ENCODE data around the gene PRTG.
"Not testable (repeated sequence)": the region's sequence is repeated elsewhere in the genome, so short reads cannot be mapped to it uniquely, and the experiment has no call there.

The PRTG gene

DNA sequence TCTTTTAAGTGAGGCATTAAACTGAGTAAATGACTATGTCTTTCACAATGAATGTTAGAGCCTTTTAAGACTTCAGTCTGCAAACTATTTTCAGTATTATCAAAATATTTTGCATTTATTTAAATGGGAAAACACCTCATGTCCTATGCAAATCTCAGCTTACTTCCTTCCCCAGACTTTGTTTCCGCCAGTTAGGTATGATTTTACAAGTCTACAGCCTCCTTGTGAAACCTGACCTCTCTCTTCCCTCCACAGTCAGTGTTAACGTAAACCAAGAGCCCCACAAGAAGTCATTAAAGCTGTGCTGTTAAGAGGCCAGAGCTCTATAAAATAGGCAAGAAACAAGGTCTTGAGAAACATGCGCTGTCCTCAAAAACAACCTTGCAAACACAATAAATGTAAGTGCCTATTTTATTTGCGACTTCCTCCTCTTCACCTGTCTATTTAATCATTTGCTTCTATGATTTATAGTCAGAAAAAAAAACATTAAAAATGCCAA lies 48.3 kb downstream of the PRTG start:
- no peak for DNase-seq

DNA sequence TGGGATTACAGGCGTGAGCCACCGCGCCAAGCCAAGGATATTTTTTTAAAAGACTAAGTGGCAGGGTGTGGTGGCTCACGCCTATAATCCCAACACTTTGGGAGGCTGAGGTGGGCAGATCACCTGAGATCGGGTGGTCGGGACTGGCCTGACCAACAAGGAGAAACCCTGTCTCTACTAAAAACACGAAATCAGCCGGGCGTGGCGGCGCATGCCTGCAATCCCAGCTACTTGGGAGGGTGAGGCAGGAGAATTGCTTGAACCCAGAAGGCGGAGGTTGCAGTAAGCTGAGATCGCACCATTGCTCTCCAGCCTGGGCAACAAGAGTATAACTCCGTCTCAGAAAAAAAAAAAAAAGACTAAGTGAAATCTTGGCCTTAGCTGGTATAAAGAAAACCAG lies 49.8 kb downstream of the PRTG start:
- DNase-seq: not testable (repeated sequence)

DNA sequence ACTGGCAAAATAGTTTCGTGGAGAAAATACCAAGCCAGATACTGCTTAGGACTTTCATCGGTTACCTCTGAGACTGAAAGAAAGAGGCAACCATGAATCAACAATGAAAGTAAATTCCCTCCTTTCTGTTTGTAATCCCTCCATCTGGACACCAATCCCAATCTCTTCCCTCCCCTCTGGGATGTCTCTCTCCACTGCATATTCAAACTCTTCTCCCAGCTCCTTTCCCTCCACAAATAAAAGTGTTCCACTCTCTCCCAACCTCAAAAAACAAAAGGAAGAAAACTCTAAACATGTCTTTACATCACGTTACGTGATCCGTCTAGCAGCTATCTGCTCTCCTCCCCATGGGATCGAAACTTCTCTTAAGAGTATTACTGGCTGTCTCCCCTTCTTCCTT lies 55.2 kb downstream of the PRTG start:
- DNase-seq: no peak

DNA sequence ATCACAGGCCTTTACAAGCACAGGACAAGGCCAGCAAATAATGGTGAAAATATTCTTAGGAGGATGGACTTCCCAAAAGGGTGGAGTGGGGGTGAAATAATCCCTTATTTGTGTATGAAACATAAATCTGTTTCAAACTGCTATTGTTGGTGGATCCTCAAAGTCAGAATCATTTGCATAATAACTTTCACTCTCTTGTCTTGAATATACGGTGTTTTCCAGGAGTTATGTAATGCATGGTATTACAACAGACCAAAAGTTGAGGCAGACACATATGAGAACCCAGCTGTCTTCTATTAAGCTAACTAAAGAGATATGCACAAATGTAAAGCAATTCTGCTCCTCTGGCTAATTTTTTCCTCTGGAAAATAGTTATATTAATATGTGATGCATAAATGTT lies 57.7 kb downstream of the PRTG start:
- DNase-seq: no peak

DNA sequence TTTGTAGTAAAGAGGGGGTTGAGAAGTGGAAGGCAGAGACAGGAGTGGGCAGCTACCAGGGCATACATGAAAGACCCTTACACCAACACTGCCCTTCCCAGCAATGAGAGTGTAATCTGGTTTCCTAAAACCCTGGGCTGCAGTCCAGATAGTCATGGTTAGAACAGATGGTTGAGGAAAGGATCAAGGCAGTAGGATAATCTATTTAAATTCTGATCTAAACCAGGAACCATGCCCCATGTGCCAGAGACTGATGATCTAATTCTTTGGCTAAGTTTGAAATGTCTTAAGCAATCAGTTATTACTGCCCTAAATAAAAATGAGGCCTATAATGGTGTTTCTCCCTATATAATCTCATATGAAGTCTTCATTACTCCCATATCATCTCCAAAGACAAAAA lies 59.6 kb downstream of the PRTG start:
- DNase-seq: no peak

DNA sequence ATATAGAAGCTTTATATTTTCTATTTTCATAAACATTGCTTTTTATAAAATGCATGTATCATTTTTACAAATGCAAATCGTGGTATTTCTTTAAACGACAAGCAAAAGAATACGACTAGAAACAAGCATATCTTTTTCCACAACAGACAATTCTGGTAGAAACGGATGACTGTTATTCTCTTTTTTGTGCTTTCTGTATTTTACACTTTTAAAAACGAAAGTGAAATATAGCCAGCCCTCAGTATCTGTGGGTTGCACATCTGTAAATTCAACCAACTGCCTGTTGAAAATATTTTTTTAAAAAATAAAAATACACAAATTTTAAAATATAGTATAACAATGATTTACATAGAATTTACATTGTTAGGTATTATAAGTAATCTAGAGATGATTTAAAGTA lies 61.3 kb downstream of the PRTG start:
- DNase-seq: no peak

DNA sequence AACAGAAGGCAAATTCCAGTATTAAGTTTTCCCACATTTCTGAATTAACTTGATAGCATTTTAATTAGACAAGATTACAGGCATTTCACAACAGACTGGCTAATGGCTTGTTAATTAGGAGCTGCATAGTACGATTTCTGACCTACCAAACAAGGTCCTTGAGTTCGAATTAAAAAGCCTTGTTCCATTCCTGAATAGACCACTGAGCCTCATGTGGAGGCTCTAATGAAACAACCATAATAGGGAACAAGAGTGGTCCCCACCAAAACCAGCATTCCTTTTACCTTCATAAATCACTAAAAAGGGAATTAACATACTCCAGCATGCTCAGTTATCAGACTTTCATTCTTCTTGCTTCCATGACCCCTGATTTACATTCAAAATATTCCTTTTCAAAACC lies 66.4 kb downstream of the PRTG start:
- DNase-seq: no peak

DNA sequence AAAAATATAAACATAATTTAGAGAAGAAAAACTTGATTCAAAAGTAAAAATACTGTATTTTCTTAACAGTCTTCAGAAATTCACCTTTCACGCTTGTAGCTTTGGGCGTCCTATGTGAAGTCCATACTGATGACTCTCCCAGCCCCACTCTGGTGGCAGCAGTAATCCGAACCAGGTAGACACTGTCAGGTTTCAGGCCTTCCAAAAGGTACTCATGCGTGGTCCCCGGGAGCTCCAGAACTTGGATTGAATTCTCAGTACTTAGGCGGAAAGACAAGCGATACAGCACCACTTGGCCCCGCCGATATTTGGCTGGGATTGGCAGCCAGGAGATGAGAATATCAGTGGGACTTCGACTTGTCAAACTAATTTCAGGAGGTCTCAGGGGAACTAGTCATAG lies 69.7 kb downstream of the PRTG start:
- no peak for DNase-seq

DNA sequence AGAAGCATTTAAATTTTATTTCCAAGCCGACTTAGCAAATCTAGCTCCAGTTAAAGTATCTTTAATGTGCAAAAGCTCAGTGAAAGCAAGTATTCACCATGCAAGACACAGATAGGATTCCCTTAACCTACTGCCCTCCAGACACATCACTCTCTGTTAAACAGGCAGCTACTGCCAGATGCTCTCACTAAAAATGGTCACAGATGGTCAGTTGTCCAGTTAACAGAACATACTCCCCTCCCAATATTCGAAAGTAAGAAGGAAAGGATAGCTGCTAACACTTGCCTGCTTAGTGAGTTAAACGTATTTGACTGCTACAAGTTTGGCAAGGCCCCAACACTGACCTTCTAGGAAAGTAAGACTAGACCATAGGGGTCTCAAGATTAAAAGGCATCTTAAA lies 73.7 kb downstream of the PRTG start:
- DNase-seq: no peak

DNA sequence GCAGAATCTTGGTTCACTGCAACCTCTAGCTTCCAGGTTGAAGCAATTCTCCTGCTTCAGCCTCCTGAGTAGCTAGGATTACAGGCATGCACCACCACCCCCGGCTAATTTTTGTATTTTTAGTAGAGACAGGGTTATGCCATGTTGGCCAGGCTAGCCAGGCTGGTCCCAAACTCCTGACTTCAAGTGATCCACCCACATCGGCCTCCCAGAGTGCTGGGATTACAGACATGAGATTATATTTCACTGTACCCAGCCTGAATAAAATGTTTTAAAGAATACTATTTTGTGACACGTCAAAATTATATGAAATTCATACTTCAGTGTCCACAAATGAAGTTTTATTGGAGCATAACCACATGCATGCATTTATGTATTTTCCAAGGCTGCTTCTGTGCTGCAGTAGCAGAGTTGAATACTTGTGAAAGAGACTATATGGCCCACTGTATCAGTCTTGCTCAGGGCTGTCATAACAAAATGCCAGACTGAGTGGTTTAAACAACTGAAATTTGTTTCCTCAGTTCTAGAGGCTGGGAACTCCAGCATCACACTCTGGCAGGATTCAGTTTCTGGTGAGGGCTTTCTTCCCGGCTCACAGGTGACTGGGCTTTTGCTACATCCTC lies 77.2 kb downstream of the PRTG start:
- no peak for DNase-seq

DNA sequence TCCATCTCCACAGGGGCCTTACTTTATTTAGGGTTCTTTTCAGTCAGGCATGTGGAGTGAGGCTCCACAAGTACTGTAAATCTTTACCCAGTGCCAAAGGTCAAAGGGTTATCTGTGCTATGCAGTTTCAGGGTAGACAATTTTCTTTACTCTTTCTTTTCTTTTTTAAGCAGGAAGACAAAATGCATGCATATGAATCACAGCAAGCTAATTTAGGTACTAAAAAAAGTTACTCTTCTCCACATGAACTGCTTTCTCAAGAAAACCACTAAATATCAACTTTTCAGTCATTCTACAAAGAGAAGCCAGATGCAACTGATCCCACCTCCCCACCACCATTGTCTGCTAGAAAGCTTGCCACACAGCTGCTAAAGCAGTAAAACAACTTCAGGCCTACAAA lies 81.5 kb downstream of the PRTG start:
- DNase-seq: peak; percentile 30

DNA sequence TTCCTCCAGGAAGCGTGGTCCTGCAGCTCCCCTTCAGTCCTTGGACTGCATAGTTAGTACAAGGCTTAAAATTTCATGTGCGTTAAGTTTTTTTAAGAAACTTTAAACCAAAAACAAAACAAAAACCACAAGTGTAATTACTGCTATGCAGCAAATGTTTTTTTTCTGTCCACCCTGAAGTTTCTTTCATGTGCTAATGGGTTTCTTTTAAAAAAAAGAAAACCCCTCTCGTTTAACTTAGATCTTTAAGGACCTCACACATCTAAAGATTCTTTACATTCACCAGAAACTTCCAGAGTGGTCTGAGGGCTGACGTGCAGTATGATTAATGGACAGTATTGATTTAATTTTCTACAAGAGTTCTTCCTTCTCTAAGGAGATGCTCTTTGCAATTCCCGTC lies 82.8 kb downstream of the PRTG start:
- no peak for DNase-seq

DNA sequence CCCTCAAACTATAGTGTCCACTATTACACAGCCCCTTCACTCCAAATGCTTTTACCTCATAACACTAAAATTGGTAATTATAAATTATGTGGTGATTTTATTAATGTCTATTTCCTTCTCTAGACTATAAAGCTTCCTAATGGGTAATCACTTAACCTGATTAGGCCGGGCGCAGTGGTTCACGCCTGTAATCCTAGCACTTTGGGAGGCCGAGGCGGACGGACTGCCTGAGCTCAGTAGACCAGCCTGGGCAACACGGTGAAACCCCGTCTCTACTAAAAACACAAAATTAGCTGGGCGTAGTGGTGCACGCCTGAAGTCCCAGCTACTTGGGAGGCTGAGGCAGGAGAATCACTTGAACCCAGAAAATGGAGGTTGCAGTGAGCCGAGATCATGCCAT lies 83.5 kb downstream of the PRTG start:
- no peak for DNase-seq

DNA sequence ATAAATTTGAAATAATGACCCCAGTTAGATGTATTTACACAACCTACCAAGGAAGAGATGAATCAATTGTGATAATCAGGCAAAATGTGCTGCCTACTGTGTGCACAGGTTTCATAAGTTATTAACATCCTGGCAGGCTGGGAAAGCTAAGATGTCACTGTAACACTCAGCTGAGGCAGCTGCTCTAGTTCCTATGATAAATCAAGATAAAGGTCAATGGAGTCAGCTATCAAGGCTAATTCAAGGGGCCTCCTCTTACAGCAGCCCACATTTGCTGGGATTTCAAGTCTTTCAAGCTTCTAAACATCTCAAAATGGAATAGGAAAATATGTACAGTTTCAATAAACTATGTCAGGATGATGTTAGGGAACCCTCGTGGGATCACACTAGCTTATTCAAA lies 84.1 kb downstream of the PRTG start:
- no peak for DNase-seq

DNA sequence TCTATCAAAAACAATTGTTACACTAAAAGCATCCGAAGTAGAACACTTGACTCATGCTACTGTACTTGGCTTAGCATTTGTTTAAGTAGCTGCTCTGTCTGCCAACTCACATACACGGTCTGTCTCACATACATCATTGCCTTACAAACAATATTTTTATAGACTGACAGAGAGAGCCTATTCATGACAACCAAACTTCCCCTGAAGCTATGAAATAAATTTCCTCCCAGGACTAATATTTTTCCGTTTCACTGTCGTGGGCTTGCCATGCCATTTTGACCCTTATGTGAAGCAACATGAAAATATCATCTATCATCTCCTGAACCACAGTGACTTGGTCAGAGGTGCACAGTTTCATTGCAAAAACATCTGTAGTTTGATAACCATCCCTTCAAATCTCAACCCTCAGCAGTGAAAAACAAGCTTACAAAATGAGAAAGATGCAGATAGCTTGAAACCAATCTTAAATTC lies 88.4 kb downstream of the PRTG start:
- no peak for DNase-seq

DNA sequence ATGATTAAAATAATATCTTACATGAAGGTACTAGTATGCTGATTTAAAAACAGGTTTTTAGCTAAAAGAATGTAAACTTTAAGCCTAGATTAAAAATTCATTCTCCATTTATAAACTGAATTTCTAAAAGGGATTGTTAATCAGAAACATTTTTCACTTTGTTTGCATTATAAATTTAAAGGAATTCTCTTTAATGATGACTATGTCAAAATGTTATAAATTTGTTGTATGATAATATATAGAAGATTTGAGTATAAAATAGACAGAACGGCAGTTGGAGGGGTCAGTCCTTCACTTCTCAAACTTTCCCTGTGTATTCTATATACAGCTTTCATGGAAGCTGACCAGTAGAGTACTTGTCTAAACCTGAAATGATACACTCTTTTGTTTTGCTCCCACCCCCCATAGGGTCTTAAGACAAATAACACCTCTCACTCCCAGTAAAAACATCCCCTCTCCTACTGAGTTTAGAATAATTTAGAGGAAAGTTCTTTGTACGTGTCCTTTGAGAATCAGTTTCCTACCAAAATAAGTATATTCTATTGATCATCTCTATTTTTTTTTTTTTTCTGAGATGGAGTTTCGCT lies 90.0 kb downstream of the PRTG start:
- no peak for DNase-seq

DNA sequence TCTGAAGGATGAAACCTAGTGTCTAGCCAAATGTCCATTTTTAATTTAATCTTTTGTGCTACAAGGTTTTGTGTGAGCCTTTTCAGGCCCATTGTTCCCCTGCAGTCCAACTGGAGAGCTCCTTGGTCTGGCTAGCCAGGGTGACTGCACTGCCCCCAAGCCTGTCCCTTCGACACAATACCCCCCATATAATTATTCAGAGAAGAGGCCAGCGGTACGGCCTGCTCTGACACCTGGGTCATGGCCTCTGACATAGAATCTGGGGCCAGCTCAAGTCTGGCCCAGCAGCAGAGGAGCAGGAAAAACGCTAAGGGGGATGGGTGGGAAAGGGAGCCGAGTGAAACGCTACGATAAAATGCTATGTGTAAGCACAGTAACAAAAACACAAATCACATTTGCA lies 90.6 kb downstream of the PRTG start:
- no peak for DNase-seq

DNA sequence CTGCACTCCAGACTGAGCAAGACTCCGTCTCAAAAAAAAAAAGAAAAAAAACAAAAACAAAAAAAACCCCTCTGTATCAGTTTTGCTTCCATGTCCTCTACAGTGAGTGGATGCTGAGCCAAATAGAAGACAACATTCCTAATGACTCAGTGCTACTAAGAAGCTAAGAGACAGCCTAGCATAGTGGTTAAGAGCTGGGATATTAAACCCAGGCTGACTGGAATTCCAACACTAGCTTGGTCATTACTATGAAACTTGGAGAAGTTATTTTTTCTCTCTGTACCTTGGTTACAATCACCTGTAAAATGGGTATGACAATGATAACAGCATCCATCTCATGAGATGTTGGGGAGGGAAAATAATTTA lies 93.9 kb downstream of the PRTG start:
- no peak for DNase-seq

DNA sequence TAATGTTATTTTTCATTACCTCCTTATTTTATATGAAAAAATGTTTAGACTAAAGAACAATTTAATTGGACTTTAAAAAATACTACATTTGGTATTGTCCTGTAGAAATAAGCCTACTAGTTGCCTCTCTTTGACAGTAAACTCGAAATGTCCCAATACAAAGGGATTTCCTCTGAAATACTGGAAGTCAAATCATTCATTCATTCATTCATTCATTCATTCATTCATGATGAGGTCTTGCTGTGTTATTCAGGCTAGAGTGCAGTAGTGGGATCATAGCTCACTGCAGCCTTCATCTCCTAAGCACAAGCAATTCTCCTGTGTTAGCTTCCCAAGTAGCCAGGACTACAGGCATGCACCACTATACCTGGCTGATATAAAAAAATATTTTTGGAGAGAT lies 104.2 kb downstream of the PRTG start:
- no peak for DNase-seq

DNA sequence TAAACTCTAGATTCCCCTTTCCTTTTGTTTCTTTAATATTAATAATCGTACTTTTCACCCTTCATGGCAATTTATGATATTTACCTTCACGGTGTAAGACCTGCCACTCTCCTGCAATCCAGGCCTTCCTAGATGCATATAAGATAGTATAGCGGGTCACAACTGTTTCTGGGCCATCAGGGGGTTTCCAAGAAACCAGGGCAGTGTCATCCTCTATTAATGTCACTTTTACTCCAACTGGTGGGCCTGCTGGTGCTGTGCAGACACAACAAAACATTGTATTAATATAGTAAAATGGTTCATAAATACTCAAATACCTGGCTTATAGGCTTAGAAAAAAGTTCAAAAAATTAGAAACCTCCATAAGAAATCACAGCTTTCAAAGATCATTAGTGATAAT lies 105.9 kb downstream of the PRTG start:
- no peak for DNase-seq

DNA sequence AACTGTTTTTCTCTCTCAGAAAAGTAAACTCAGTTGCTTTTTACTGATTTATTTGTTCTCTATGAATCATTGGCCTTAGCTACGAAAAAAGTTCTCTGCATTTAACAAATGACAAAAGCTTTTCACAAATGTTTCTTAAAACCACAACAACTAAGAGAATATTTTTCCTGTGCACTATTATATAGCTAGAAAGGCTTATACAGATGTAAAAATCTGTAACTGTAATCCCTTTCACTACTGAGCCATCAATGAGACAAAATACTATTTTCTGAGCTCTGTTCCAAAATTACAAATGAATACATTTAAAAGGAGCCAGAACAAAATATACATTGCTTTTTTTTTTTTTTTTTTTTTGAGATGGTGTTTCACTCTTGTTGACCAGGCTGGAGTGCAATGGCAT lies 109.2 kb downstream of the PRTG start:
- no peak for DNase-seq

DNA sequence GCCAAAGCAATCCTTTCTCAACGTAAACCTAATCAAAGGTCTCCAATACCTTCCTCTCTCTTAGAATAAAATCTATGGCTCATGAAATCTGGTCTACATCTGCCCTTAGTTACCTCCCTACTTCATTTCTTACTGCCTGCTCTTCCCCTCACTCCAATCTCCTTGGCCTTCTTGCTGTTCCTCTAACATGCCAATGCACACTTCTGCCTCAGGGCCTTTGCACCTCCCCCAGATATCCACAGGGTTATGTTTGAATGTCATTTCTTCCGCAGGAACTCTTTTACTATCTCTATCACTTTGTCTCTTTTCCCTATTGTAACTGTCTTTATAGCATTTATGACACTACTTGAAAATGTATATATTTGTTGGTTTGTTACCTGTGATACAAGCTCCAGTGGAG lies 110.5 kb downstream of the PRTG start:
- DNase-seq: no peak

DNA sequence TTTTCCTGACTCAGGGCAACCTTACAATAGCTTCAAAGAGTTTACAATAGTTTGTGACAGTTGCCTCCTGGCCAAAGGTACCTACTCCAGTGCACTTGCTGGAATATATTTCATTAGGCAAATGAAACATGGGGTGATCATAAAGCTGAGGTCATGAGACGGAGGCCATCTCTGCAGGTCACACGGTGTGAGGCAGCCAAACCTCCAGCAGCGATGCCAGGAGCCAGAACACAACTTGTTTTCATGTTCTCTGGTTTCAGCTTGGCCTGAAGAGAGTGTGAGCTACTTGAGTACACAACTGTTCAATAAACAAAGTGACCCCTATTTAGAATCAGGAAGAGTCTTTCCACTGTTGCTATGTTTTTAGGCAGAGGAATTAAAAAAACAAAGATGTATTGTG lies 112.1 kb downstream of the PRTG start:
- no peak for DNase-seq

DNA sequence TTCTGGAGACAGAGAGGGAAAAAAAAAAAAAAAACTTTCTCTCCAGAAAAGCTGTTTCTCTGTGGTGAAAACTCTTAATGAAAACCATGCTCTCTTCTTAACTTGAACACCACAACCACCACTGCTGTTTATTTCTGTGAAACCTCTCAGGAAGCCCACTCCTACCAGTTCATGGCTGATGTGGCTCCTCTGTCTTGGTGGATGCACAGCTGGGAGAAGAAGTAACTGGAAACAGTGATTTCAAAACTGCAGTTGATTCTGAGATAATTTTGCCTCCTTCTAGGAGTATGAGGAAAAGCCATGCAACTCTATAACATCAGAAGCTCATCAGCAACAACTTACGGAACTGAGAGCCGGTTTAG lies 114.6 kb downstream of the PRTG start:
- no peak for DNase-seq

DNA sequence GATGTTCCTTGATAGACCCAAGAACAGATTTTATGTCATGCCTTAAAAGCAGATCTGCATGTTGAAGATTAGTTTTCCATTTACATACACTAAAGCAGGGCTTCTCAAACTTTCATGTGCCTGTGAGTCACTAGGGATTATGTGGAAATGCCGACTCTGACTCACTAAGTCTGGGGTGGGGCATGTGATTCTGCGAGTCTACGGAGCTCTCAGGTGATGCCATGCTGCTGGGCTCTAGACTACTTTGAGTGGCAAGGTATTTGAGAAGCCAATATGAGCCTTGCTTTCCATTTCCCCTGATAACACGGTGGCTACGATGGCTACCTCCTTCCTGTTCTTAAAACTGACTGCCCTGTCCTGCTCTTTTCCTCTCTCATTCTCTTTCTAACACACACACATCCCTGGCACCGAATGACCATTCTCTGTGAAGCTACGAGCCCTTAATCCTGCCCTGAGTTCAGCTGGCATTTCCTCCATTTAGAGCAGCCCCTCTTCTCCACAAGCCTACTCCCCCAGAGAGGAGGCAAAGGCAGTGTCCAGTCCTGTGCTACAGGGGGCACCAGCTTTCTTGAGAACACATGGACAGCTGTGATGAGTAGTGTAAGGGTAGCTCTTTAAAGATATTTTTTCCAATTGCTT lies 115.1 kb downstream of the PRTG start:
- no peak for DNase-seq
